Type B pancreatic cell (in vitro differentiated cells): Measurements from ENCODE around the gene PDS5B. TPM values are rescaled to one million over a fixed set of nuclear protein-coding genes. Genes with fewer than 3 reads are reported as not detected.

Experiments used
- DNase-seq: peaks from one replicate; pipeline ENCODE4 v3.0.0; 2021; ENCODE audit warnings: mixed read lengths; ENCODE audit not compliant: unreplicated experiment; ENCODE audit errors: extremely low spot score
- H3K27ac Mint-ChIP-seq: 2 replicates; pipeline ENCODE4 v1.8.0; 2021; ENCODE audit warnings: mild to moderate bottlenecking, mixed read lengths
- H3K27me3 Mint-ChIP-seq: 2 replicates; pipeline ENCODE4 v1.8.0; 2021; ENCODE audit warnings: mixed read lengths
- H3K36me3 Mint-ChIP-seq: 2 replicates; pipeline ENCODE4 v1.8.0; 2021; ENCODE audit warnings: mixed read lengths
- H3K4me1 Mint-ChIP-seq: one replicate; pipeline ENCODE4 v1.8.0; 2021; ENCODE audit warnings: mixed read lengths; ENCODE audit not compliant: unreplicated experiment
- H3K4me3 Mint-ChIP-seq: 2 replicates; pipeline ENCODE4 v1.8.0; 2021; ENCODE audit warnings: mild to moderate bottlenecking, mixed read lengths
- H3K9me3 Mint-ChIP-seq: 2 replicates; pipeline ENCODE4 v1.8.0; 2021; ENCODE audit warnings: mixed read lengths
- CTCF ChIP-seq: fragments of 200-600 bp; sonication (generic); conservative IDR thresholded peaks from 2 replicates; pipeline ENCODE4 v1.5.0; 2021; ENCODE audit warnings: antibody characterized with exemption, mild to moderate bottlenecking
- total RNA-seq: library from RNA; stranded (reverse); gene quantifications from 2 replicates; pipeline ENCODE4 v1.2.1, GENCODE V29; 2021; ENCODE audit warnings: low replicate concordance

Gene PDS5B
- total RNA-seq, 1 donor from 2014 or later: 69.9 TPM

DNA sequence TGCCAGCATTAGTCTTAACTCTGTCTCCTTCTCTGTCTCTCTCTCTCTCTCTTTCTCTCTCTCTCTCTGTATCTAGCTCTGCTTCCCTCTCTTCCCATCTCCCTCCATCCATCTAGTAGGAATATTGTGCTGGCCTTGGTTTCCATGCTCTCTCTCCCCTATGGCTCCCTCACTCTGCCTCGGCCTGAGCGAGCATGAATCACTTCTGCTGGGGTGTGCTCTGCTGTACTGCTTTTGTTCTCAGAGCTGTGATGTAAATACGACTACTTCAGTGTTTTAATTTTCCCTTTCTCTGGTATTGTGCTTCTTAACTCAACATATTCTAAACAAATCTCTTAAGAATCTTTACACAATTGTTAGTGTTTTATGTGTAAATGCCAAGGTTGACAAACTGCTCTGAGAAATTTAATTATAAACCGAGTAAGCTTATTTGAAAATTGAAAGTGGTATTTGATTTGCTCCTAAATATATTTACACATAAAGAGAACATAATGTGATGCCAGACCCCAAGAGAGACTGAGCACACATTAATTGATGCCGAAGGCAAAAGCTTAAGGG, 218.5 kb downstream of the PDS5B start:
- H3K27me3 Mint-ChIP-seq: no peaks in the 10 kb centered on the region
- H3K4me3 Mint-ChIP-seq: no peak overlapping the region
- H3K4me1 Mint-ChIP-seq: no peaks in the 10 kb centered on the region
- H3K27ac Mint-ChIP-seq: no peak overlapping the region
- peaks cover 10% of the 10 kb centered on the region for H3K9me3 Mint-ChIP-seq
- DNase-seq: no peak
- no peaks in the 10 kb centered on the region for H3K36me3 Mint-ChIP-seq
- no peak for TF ChIP-seq CTCF

DNA sequence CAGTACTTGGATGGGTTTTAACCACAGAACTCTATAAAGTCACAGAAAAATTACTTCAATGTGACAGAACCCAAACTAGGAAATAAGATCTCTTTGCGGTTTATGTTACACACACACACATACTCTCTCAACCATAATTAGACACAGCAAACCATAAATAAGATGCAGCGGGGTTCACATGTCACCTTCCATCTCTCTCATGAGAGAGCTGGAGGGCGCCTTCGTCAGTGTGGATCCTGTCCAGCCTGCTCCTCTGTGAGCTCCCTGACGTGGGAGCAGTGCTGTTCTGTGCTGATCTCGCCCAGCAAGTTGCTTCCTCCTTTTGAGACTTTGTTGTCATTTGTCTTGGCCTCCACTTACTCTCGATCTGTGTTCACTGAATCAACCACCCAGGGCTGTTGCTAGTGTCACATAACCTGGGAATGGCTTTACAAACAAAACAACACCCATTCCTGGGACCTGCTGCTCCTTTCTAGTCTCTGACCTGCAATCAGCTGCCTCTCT, 225.1 kb downstream of the PDS5B start:
- peaks cover 10% of the 10 kb centered on the region for H3K9me3 Mint-ChIP-seq
- no peaks in the 10 kb centered on the region for H3K36me3 Mint-ChIP-seq
- peak overlapping the region; percentile 68 for H3K4me3 Mint-ChIP-seq
- no peak for TF ChIP-seq CTCF
- H3K27me3 Mint-ChIP-seq: no peaks in the 10 kb centered on the region
- H3K27ac Mint-ChIP-seq: peak overlapping the region; percentile 75
- H3K4me1 Mint-ChIP-seq: peaks cover 8% of the 10 kb centered on the region
- DNase-seq: no peak

DNA sequence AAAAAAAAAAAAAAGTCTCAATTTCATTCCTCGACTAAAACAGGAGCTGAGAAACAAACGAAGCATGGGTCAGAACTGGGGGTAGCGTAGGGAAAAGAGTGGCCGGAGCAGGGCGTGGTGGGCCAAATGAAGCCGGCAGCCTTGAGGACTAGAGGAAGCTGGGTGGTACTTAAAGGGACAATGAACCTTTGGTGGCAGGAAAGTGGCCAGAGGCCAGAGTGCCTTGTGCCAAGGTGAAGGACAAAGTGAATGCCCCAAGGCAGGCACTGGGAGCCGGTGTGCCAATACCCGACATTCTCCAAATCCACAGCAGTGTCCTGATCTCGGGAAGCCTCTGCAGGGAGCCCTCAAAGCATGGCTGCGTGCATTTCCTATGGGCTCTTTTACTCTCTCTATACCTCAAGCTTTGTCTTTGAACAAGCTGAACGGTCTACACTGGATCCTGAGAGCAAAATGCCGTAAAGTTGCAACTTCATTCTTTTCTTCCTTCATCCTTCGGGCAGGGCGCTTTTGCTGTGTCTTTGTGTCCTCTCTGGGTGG, 235.0 kb downstream of the PDS5B start:
- Mint-ChIP-seq H3K27me3 (no peaks in the 10 kb centered on the region), H3K36me3 (no peaks in the 10 kb centered on the region), H3K4me3 (no peak overlapping the region), H3K4me1 (peaks cover 22% of the 10 kb centered on the region), H3K27ac (no peak overlapping the region), H3K9me3 (no peaks in the 10 kb centered on the region)
- no peak for TF ChIP-seq CTCF
- no peak for DNase-seq

DNA sequence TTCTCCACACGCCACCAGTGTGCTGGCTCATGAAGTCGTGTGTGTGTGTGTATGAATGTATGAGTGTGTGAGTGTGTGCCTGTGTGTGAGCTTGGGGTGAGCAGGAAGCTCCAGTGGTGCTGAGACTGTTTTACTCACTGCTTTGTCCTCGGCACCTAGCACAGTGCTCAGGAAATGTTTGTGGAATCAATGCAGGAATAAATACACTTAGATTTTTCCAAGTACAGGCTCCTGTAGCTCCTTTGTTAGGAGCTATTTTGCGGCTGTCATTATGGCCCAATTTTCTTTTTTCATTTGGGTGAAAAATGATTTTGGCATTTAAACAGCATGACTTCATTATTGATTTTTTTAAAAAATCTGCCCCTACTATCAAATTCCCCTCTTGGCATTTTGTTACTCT, 236.5 kb downstream of the PDS5B start:
- Mint-ChIP-seq H3K27ac (no peak overlapping the region), H3K4me3 (no peak overlapping the region), H3K9me3 (no peaks in the 10 kb centered on the region), H3K4me1 (peaks cover 22% of the 10 kb centered on the region), H3K36me3 (no peaks in the 10 kb centered on the region), H3K27me3 (no peaks in the 10 kb centered on the region)
- no peak for TF ChIP-seq CTCF
- DNase-seq: no peak

DNA sequence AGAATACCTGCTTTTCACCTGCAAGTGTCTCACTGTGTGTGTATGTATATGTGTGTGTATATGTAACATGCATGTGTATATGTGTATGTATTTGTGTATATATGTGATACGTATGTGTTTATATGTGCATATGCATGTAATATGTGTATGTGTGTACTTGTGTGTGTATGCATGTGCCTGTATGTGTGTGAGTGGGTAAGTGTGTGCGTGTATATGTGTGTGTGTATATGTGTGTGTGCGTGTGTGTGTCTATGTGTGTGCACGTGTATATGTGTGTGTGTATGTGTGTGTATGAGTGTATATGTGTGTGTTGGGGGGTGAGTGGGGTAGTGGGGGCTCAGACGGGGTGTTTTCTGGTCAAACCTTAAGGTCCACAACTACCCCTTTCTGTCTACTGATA, 237.3 kb downstream of the PDS5B start:
- Mint-ChIP-seq H3K4me3 (no peak overlapping the region), H3K4me1 (peaks cover 22% of the 10 kb centered on the region), H3K27me3 (no peaks in the 10 kb centered on the region), H3K36me3 (no peaks in the 10 kb centered on the region), H3K9me3 (no peaks in the 10 kb centered on the region), H3K27ac (peak overlapping the region; percentile 15)
- DNase-seq: no peak
- TF ChIP-seq CTCF: no peak
